Stimulated activated naive CD8-positive, alpha-beta T cell treated with anti-CD3 and anti-CD28 coated beads, Interleukin-15, amount 100 ng/mL, for 72 hours (primary cell): ENCODE measurements around the gene FASN.
"Not testable (repeated sequence)": the region's sequence is repeated elsewhere in the genome, so short reads cannot be mapped to it uniquely, and the experiment has no call there.

Experiments
- ATAC-seq: fragments of 150-1000 bp; cut with Tn5 transposase; 2 replicates; pipeline ENCODE4 v1.10.0; 2021; ENCODE audit warnings: mild to moderate bottlenecking, moderate library complexity
- DNase-seq, 2 donors: peaks; one replicate each; pipeline ENCODE4 v3.0.0; 2021 to 2022
- H3K27ac Mint-ChIP-seq, 2 donors: one replicate each; pipeline ENCODE4 v1.8.0; 2022; ENCODE audit warnings: mild to moderate bottlenecking in 2 of 2, mixed read lengths in 2 of 2, moderate library complexity in 2 of 2
- H3K27me3 Mint-ChIP-seq: one replicate; pipeline ENCODE4 v1.8.0; 2022; ENCODE audit warnings: mixed read lengths
- H3K4me1 Mint-ChIP-seq: one replicate; pipeline ENCODE4 v1.8.0; 2022; ENCODE audit warnings: mild to moderate bottlenecking, mixed read lengths
- H3K4me3 Mint-ChIP-seq, 2 donors: one replicate each; pipeline ENCODE4 v1.8.0; 2022; ENCODE audit warnings: mild to moderate bottlenecking in 2 of 2, mixed read lengths in 2 of 2, moderate library complexity in 1 of 2
- H3K9me3 Mint-ChIP-seq, 2 donors: one replicate each; pipeline ENCODE4 v1.8.0; 2022; ENCODE audit warnings: mixed read lengths in 2 of 2

FASN gene

GRCh38 chr17:82098169-82098938 lies at the start of gene FASN:
Gene FASN (minus strand): TSS chr17:82098236. CDS start chr17:82096445, 1,791 bp downstream.
- H3K9me3 Mint-ChIP-seq: no peaks in the 10 kb centered on the region
- ATAC-seq: peak; percentile 87

GRCh38 chr17:82146663-82147654 lies 48.9 kb upstream of the FASN start:
- Mint-ChIP-seq H3K4me3 (no peak overlapping the region), H3K9me3 (peaks cover 0 to 7% of the 10 kb centered on the region in 2 donors)

More at GRCh38 chr17:82098169-82098938, at the start of gene FASN:
- Mint-ChIP-seq H3K4me1 (peaks cover 56% of the 10 kb centered on the region), H3K27me3 (no peaks in the 10 kb centered on the region), H3K4me3 (peak within 1 kb of the TSS; percentile 74 to 87), H3K27ac (peak within 1 kb of the TSS; percentile 65 to 86)
- DNase-seq: peak; percentile 92 to 93

GRCh38 chr17:82145550-82146155 lies 47.6 kb upstream of the FASN start:
- Mint-ChIP-seq H3K4me3 (no peak overlapping the region), H3K27me3 (no peaks in the 10 kb centered on the region), H3K27ac (no peak overlapping the region), H3K4me1 (no peaks in the 10 kb centered on the region), H3K9me3 (peaks cover 0 to 7% of the 10 kb centered on the region in 2 donors)
- DNase-seq (no peak), ATAC-seq (no peak)

More at GRCh38 chr17:82146663-82147654, 48.9 kb upstream of the FASN start:
- no peak for ATAC-seq
- no peaks in the 10 kb centered on the region for H3K4me1 Mint-ChIP-seq
- no peaks in the 10 kb centered on the region for H3K27me3 Mint-ChIP-seq
- H3K27ac Mint-ChIP-seq: no peak overlapping the region
- no peak for DNase-seq

GRCh38 chr17:82143333-82143732 lies 45.3 kb upstream of the FASN start:
- Mint-ChIP-seq H3K27me3 (no peaks in the 10 kb centered on the region), H3K9me3 (peaks cover 0 to 7% of the 10 kb centered on the region in 2 donors), H3K4me1 (no peaks in the 10 kb centered on the region), H3K27ac (no peak overlapping the region), H3K4me3 (no peak overlapping the region)
- DNase-seq: no peak
- ATAC-seq: no peak

- not testable (repeated sequence) for H3K27ac Mint-ChIP-seq, H3K4me1 Mint-ChIP-seq, H3K27me3 Mint-ChIP-seq, ATAC-seq, H3K4me3 Mint-ChIP-seq, DNase-seq, H3K9me3 Mint-ChIP-seq
Observed at GRCh38 chr17:82139961-82140360, 41.9 kb upstream of the FASN start.

GRCh38 chr17:82138511-82138992 lies 40.5 kb upstream of the FASN start:
- no peaks in the 10 kb centered on the region for H3K9me3 Mint-ChIP-seq
- ATAC-seq (no peak), DNase-seq (no peak)
- H3K27me3 Mint-ChIP-seq: no peaks in the 10 kb centered on the region
- no peak overlapping the region for H3K27ac Mint-ChIP-seq
- no peaks in the 10 kb centered on the region for H3K4me1 Mint-ChIP-seq
- H3K4me3 Mint-ChIP-seq: no peak overlapping the region

- Mint-ChIP-seq H3K27me3 (no peaks in the 10 kb centered on the region), H3K27ac (no peak overlapping the region), H3K9me3 (no peaks in the 10 kb centered on the region), H3K4me3 (no peak overlapping the region), H3K4me1 (no peaks in the 10 kb centered on the region)
- DNase-seq: no peak
- ATAC-seq: no peak
Observed at GRCh38 chr17:82134101-82134500, 36.1 kb upstream of the FASN start.

- H3K27me3 Mint-ChIP-seq, DNase-seq, H3K4me1 Mint-ChIP-seq, ATAC-seq, H3K9me3 Mint-ChIP-seq, H3K4me3 Mint-ChIP-seq, H3K27ac Mint-ChIP-seq: not testable (repeated sequence)
Observed at GRCh38 chr17:82133166-82133953, 35.3 kb upstream of the FASN start.

- peaks cover 44% of the 10 kb centered on the region for H3K4me1 Mint-ChIP-seq
- no peaks in the 10 kb centered on the region for H3K9me3 Mint-ChIP-seq
- ATAC-seq: no peak
- H3K27ac Mint-ChIP-seq: no peak overlapping the region
- no peak for DNase-seq
- H3K4me3 Mint-ChIP-seq: no peak overlapping the region
- no peaks in the 10 kb centered on the region for H3K27me3 Mint-ChIP-seq
Observed at GRCh38 chr17:82129095-82129494, 31.1 kb upstream of the FASN start.

GRCh38 chr17:82128287-82128686 lies 30.3 kb upstream of the FASN start:
- Mint-ChIP-seq H3K9me3 (no peaks in the 10 kb centered on the region), H3K27ac (peak overlapping the region in 1 of 2 donors; percentile 93), H3K4me3 (no peak overlapping the region), H3K27me3 (no peaks in the 10 kb centered on the region), H3K4me1 (peaks cover 52% of the 10 kb centered on the region)
- no peak for DNase-seq
- ATAC-seq: no peak

- Mint-ChIP-seq H3K27me3 (no peaks in the 10 kb centered on the region), H3K9me3 (no peaks in the 10 kb centered on the region), H3K4me1 (peaks cover 58% of the 10 kb centered on the region), H3K4me3 (peak overlapping the region in 1 of 2 donors; percentile 87), H3K27ac (peak overlapping the region; percentile 46 to 93)
- no peak for ATAC-seq
- no peak for DNase-seq
Observed at GRCh38 chr17:82127704-82128103, 29.7 kb upstream of the FASN start.

GRCh38 chr17:82127315-82127595 lies 29.2 kb upstream of the FASN start:
- peak overlapping the region in 1 of 2 donors; percentile 87 for H3K4me3 Mint-ChIP-seq
- no peaks in the 10 kb centered on the region for H3K27me3 Mint-ChIP-seq
- no peak for DNase-seq
- peak; percentile 63 for ATAC-seq
- no peaks in the 10 kb centered on the region for H3K9me3 Mint-ChIP-seq
- H3K4me1 Mint-ChIP-seq: peaks cover 62% of the 10 kb centered on the region
- H3K27ac Mint-ChIP-seq: no peak overlapping the region

- Mint-ChIP-seq H3K9me3 (no peaks in the 10 kb centered on the region), H3K4me1 (peaks cover 67% of the 10 kb centered on the region), H3K4me3 (peak overlapping the region; percentile 84 to 87), H3K27ac (peak overlapping the region; percentile 74 to 90), H3K27me3 (no peaks in the 10 kb centered on the region)
- DNase-seq (peak; percentile 59 to 71), ATAC-seq (peak; percentile 94)
Observed at GRCh38 chr17:82126556-82127314, 28.7 kb upstream of the FASN start.

- H3K4me1 Mint-ChIP-seq: peaks cover 94% of the 10 kb centered on the region
- H3K27ac Mint-ChIP-seq: no peak overlapping the region
- DNase-seq: no peak
Observed at GRCh38 chr17:82124101-82124500, 26.1 kb upstream of the FASN start.

More at GRCh38 chr17:82124101-82124500, 26.1 kb upstream of the FASN start:
- ATAC-seq: no peak
- H3K9me3 Mint-ChIP-seq: no peaks in the 10 kb centered on the region
- no peaks in the 10 kb centered on the region for H3K27me3 Mint-ChIP-seq
- no peak overlapping the region for H3K4me3 Mint-ChIP-seq
